HG02798 (cell line): ENCODE data around the gene PCK2.
A peak's percentile ranks its signal among the peaks of the same experiment; 100 is the strongest.

Source experiments
- ATAC-seq: cut with Tn5 transposase; IDR thresholded peaks from one replicate; pipeline ENCODE4 v1.9.1; 2021; ENCODE audit warnings: mild to moderate bottlenecking; ENCODE audit not compliant: unreplicated experiment, poor library complexity

Gene PCK2

DNA sequence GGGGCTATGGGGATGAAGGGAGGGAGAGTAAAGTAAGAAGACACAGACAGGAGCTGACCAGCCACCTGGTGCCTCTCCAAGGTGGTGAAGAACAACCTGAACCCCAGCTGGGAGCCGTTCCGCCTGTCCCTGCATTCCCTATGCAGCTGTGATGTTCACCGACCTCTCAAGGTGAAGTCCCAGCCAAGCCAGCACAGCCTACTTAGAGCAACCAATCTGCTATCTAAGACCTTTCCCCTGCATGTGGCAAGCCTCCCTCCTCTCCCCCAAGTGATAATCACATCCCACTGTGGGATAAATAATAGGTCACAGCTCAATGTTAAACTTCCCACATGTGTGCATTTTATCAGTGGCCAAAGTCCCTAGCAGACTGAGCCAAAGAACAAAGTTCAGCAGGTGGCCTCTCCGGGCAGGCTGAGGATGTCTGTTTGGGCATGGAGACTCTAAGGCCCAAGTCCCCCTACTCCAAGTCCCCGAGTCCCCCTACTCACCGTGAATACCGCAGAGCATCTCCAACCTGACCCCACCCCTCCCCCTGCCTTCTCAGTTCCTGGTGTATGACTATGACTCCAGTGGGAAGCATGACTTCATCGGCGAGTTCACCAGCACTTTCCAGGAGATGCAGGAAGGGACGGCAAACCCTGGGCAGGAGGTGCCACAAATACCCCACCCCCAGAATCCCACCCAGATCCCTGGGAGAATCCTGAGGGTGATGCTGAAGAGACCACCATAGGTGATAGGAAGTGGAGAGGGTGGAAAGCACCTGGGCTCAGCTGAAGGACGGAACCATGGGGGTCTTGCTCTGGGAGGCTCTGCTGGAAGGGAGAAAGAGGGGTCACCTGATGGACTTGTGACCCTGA lies 19.3 kb upstream of the PCK2 start:
- no peak for ATAC-seq

DNA sequence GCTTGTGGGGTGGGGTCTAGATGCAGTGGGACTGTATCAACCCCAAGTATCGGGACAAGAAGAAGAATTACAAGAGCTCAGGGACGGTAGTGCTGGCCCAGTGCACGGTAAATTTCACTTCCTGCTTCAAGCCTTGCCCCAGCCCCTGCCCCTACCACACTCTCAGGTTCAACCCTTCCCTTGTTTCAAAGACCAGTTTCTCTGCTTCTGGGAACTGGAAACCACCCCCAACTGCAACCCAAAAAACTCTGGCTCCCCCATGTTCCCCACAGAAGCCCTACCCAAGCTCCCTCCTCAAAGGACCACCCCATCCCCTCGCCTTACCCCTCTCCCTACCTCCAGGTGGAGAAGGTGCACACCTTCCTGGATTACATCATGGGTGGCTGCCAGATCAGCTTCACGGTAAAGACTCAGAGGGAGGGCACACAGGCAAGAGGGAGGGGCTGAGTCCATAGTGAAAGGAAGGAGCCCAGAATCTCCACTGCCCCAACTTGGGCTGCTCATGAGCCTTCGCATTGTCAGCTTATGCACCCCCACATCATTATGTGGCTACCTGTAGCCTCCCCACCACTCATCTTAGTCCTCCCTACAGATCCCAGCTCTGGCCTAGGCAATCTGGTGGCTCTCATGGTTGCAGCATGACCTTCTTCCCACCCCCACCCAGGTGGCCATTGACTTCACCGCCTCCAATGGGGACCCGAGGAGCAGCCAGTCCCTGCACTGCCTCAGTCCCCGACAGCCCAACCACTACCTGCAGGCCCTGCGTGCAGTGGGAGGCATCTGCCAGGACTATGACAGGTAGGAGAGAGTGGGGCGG lies 18.4 kb upstream of the PCK2 start:
- ATAC-seq: no peak

DNA sequence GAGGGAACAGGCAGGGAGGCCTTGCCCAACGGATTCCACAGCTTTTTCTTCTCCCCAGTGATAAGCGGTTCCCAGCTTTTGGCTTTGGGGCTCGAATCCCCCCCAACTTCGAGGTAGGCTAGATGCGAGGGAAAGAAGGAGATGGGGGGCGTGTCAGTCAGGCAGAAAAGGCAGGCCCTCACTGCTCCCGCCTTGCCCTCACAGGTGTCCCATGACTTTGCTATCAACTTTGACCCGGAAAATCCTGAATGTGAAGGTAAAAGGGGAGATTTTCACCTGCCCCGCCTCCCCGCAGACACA lies 17.9 kb upstream of the PCK2 start:
- no peak for ATAC-seq

DNA sequence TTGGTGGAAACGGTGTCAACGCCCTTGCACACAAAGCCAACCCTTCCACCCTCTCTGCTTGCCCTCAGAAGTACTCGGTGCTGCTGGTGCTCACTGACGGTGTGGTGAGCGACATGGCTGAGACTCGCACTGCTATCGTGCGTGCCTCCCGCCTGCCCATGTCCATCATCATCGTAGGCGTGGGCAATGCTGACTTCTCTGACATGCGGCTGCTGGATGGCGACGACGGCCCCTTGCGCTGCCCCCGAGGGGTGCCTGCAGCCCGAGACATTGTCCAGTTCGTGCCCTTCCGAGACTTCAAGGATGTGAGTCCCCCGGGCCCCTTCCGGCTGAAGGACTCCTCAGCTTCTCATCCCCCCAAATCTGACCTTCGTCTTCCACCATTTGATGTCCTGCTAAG lies 17.0 kb upstream of the PCK2 start:
- ATAC-seq: no peak

DNA sequence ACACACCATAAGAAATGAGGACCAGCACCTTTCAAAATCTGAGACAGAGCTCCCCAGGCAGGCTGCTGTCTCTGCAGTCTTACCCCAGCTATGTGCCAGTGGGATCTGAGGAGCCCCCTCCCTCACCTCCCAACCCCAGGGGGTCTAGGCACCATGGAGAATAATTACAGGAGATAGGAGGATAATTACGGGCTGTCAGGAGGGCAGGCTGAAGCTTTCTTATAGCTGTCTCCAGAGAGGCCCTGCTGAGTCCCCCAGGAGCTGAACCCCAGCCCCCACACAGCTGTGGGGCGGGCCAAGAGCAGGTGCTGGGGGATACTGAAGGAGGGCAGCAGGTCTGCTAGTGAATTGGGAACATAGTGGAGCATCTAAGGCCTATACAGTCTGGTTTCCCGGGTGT lies 16.0 kb upstream of the PCK2 start:
- no peak for ATAC-seq

DNA sequence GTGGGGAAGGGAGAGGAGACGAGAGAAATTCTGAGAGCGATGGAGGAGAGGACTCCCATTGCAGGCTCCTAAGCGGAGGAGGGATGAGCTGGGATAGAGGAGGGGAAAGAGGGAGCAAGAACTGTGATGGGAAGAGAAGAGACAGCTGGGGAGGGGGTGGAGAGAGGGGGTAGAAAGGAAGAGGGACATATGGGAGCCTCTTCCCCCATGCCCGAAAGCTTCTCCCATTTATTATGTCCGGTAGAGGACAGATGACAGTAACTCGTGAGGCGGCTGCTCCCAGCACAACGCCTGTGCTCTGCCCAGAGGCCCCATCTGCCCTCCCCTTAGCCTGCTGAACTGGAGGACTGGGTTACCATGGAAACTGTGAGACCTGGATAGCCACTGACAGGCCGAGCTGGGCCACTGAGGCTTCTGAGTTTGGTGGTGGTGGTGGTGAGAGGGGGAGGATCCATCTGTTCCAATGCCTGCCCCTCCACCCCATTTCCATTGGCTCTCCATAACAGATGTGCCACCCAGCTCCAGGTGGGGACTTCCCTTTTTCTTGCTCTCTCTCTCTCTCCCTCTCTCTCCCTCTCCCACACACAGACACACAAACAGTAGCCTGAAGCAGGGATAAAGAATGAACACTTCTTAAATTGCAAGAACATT lies 14.5 kb upstream of the PCK2 start:
- ATAC-seq: no peak

DNA sequence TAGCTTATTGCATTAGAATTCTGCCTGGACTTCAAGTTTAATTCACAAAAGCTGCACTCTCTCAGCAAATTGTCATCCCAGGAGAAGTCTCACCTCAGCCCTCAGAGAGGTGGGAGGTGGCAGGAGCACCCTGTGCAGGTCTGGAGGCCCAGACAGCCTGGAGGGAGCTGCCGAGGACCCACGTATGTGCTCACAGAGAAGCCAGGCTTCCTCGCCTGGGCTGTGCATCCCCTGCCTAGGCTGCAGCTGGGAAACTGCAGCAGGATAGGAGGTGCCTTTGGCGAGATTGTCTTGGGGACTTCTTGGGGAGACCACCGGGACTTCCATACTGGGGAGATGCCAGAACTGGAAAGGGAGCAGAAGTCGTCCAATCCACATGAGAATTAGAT lies 14.0 kb upstream of the PCK2 start:
- no peak for ATAC-seq

DNA sequence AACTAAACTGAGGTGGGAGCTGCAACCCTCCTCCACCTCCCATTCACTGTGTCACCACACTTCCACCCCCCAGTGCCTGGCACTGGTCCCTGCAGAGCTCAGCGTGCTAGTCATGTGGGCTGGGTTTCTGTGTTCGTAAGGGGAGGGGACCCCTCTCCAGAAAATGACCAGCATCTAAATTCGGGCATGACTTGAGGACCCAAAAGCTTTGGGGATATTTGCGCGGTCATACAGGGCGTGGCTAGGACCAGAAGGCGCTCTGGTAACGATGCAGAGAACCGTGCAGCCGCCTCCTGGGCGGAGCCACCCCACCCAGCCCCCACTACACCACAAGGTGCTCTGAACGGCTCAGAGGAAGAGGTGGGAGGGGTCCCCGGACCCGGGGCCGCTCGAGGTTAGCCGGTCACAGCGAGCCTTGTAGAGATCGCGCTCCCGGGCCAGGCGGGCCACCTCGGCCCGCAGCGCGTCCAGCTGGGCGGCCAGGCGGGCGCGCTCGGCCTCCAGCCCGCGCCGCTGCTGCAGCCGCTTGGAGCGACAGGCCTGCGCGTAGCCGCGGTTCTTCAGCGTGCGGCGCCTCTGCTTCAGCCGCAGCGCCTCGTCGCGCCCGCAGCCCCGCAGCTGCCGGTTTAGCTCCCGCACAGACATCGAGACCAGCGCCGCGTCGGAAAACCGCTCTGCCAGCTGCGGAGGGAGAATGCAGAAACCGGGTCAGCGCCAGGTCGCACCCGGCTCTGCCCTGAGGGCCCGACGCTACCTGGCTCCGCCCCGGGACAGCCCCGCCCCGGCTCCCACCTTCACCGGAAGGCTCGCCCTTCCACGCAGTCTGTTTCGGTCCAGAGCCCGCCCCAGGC lies 13.0 kb upstream of the PCK2 start:
- ATAC-seq: peak; percentile 84

DNA sequence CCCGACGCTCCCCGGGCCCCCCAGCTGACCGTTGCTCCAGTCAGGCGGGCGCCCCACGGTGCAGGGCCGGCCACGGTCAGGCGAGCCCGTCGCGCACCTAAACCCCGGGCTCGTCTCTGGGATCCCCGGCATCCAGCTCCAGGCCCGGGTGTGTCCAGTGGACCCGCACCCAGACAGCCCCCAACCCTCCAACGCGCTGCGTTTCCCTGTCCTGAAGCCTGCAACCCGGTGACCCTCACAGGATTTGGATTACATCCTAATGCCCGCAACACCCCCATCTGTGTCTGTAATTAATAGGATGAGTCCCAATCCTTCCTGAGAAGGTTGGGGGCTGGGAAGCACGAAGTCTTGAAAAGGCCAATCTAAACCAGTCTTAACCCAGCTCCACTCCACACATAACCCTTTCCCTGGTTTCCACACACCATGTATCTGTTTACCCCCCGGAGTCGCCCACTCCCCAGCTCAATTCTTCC lies 12.3 kb upstream of the PCK2 start:
- ATAC-seq: no peak

DNA sequence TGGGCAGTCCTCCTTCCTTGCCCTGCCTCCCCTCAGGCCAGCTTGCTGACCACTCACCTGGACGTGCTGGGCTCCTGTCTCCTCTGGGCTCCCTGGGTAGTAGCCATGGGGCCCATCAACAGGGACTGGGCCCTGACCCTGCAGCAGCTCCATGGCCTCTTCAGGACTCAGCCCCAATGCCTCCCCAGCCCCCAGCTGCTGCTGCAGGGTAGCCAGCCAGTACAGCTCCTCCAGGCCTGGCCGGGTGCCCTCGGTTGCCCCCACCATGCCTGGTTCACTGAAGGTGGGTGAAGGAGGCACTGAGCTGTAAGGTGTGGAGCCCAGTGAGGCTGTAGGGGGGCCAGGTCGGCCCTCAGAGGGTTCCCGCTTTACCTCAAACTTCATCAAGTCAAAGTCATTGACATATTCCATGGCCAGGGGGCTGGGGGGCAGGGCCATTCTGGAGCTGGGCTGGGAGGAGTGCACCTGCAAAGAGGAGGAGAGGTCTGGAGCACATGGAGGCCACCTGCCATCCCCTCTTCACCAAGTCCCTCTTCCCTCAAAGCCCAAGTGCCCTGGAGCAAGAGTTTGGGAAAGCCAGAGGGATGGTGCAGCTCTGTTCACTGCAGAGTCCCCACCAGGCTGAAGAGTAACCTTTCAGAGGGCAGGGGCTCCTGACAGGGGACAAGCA lies 11.6 kb upstream of the PCK2 start:
- no peak for ATAC-seq

DNA sequence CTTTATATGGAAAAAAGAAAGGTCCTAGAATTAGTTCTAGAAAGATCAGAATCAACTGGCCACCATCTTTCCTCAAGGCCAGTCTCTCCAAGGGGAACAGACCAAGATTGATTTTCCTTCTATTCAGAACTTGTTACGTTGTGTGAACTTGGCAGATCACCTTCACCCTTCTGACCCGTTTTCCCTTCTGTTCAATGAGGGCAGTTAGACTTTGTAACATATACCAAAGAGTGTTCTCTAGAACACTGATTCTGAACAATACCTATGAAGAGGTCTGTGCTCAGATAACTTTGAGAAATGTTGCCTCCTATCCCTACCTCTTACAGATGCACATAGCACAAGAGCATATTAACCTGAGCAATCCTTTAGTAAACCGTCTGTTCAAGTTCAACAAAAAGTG lies 10.6 kb upstream of the PCK2 start:
- no peak for ATAC-seq

DNA sequence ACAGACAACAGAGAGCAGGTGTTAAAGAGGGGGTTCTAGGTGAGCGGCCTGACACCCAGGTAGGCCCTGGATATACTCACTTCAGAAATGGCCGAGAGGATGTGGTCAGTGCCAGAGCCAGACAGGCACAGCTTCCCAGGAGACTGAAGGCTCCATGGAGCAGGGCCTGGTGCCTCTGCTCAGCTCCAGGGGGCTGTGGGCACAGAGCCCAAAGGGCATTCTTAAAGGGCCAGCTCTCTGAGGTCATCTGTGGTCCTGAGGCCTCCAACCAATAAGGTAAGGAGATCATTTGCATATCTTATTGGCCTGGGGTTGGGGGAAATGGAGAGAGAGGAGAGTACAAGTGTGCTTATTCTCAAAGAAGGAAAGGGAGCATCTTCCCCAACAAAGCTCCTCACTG lies 9.7 kb upstream of the PCK2 start:
- no peak for ATAC-seq

DNA sequence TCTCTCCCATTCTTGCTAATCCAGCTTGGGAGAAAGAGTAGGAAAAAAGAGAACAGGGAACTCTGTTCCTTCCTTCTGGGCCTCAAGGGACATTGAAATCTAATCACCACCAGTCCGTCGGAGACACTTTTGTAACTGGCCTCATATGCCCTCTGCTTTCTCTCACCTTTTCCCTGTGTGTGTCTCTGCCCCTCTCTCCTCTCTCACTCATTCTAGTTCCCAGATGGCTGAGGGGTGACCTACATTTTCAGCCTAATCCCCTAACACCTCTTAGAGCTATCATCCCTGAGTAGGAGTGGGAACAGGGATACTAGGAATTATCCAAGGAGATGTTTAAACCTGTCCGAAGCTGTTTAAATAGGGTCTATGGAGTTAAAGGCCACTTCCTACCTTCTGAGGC lies 8.9 kb upstream of the PCK2 start:
- no peak for ATAC-seq

DNA sequence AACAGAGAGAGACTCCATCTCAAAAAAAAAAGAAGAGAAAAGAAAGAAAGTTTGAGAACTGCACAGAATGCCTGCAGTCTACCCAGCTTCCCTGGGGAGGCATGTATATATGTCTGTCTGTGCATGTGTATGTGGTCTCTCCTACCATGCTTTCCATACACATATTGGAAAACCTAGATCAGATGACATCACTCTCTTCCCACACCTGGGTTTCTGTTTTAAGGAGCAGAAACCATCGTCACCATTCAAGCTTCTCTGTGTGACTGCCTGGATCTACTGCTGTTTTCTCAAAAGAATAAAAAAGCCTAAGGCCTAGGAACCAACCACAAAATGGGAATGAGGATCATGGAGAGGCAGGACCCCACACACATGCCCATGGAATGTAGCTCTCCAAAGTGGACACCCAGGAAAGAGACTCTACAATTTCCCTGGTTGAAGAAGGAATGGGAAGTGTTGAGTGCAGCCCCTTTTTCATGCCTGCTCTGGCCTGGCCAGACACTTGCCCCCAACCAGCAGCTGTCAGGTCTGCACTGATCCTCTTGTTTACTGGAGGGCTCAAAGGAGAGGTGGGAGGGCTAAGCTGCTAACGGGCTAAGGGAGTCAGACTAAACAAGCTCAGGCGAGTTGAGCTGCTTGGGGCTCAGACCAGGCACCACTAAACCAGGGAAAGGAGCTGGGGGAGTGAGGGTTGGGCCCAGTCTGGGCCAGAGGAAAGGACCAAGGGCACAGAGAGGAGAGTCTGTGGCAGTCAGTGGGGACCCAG lies 7.7 kb upstream of the PCK2 start:
- ATAC-seq: no peak

DNA sequence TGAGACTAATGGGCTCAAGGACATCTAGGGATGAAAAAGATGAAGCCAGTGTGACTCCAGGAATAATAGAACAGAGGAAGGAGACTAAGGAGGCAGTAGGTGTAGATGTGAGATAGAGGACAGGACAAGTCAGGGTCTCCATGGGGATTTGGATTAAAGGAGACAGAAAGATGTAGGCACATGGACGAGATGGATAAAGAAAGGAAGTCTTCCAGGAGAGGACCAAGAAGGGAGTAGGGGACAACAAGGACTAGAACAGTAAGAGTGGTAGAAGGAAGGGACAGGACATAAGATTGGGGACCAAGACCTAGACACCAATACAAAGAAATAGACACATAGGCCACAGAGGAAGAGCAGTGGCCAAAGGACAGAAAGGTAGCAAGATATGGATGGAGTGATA lies 7.1 kb upstream of the PCK2 start:
- no peak for ATAC-seq

DNA sequence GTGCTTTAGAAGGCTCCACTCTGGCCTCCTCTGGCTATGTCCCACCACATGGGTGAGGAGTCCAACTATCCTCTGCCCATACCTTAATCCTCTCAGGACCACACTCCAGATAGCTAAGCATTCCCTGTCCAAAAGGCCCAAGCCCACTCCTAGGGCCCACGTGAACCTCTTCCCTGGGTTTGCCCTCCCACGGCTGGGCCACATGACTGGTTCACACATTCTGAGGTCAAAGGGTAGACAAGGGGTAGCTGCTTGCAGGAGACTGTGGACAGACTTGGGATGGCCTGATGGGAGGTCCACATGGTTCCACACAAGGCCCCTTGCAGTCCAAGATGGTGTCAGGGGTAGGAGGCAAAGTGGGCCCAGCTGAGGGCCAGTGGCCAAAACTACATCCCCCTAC lies 6.0 kb upstream of the PCK2 start:
- no peak for ATAC-seq

DNA sequence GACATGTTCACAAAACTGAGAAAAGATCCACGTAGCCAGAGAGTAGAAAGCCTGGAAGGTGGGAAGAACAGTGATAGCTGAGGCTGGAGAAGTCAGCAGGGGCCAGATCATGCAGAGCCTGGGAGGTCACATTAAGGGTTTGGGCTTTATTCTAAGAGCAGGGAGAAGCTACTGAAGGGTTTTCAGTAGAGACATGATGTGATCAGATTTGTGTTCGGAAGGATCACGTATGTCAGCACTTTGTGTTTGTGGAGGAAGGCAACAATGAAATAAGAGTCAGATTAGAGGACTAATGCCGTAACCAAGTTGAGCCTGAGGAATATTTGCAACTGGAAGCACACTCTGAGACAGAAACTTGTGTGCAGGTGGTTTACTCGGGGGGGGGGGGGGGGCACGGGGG lies 4.2 kb upstream of the PCK2 start:
- ATAC-seq: no peak

DNA sequence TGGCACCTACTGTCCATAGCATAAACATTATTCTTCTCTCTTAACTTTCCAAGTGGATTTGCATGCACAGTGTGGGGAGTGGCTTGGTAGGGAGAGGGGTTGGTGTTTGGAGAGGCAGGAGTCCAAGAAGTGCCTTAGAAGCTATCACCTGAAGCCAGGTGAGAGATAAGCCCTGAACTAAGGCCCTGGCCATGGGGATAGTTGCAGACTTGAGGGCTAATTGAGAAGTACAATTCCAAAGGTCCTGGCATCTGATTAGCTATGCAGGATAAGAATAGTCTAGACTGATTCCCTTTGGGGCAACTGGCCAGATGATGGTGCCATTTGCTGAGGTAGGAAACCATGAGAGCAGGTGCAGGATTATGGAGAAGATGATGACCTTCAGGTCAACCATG lies 2.0 kb upstream of the PCK2 start:
- ATAC-seq: no peak

DNA sequence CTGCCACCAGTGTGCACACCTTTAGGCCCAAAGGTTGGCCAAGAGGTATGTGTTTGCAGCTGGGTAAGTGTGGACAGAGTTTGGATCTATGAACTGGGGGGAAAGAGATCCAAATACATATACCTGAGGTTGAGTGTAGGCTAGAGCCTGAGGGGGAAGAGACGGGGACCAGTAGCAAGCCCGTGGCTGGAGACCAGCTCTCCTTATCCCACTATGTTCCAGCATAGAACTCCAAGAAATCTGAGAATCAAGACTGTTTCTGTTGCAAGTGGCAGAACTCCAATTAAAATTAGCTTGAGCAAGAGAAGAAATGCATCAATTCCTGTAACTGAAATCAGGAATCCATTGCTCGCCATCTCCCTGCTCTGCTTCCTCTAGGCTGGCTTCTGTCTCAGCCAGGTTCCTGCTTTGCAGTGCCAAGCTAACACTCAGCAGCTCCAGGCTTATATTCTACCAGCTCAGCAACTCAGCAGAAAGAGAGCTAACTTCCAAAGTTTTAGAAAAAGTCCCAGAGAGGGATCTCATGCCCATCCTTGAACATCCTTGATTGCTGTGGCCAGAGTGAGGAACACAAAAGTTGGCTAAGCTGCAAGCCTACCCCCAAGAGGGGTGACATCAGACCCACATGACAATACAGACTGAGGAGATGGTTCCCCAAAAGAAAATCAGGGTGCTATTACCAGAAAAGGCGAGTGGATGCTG lies 1.5 kb upstream of the PCK2 start:
- no peak for ATAC-seq
